Esophagus muscularis mucosa (tissue), 4 donors: Measurements from ENCODE around the gene ERV3-1. TPM values are rescaled to one million over a fixed set of nuclear protein-coding genes. Genes with fewer than 3 reads are reported as not detected.

ENCODE experiments used
- DNase-seq: peaks from one replicate; pipeline ENCODE4 v3.0.0-alpha.2; 2017; ENCODE audit errors: extremely low spot score
- H3K27ac ChIP-seq, 4 donors: fragments of 200-600 bp; sonication (generic); replicated peaks in 1 of 4; 1 replicate in 3 of 4; 2 replicates in 1 of 4; pipeline ENCODE4 v1.5.1; 2016 to 2019; ENCODE audit warnings: mild to moderate bottlenecking in 1 of 4
- H3K27me3 ChIP-seq, 4 donors: fragments of 200-600 bp; sonication (generic); one replicate each; pipeline versions ENCODE4 v1.5.1 to v1.6.0; 2016 to 2019
- H3K36me3 ChIP-seq, 4 donors: fragments of 200-600 bp; sonication (generic); one replicate each; pipeline ENCODE4 v1.5.1; 2016 to 2019
- H3K4me1 ChIP-seq, 4 donors: fragments of 200-600 bp; sonication (generic); one replicate each; pipeline ENCODE4 v1.5.1; 2016 to 2019
- H3K4me3 ChIP-seq, 4 donors: fragments of 200-600 bp; sonication (generic); 1 replicate in 2 of 4; 2 replicates in 2 of 4; pipeline ENCODE4 v1.5.1; 2016 to 2019; ENCODE audit warnings: mild to moderate bottlenecking in 4 of 4, moderate library complexity in 1 of 4
- H3K9me3 ChIP-seq, 4 donors: fragments of 200-600 bp; sonication (generic); 1 replicate in 3 of 4; 2 replicates in 1 of 4; pipeline ENCODE4 v1.5.1; 2016 to 2019
- CTCF ChIP-seq, 3 experiments: fragments of 200-600 bp in 2 of 3; fragments of 450-650 bp in 1 of 3; sonication (generic) in 2 of 3; IDR thresholded peaks; one replicate each; pipeline ENCODE4 v1.5.1; 2017 to 2019; ENCODE audit warnings: antibody characterized with exemption in 3 of 3, mild to moderate bottlenecking in 2 of 3, moderate library complexity in 1 of 3
- EP300 ChIP-seq: sonication (generic); formaldehyde crosslinking; IDR thresholded peaks from one replicate; pipeline ENCODE4 v1.6.1; 2017; ENCODE audit warnings: antibody characterized with exemption
- POLR2A ChIP-seq: fragments of 450-650 bp; IDR thresholded peaks from one replicate; pipeline ENCODE4 v1.6.1; 2017; ENCODE audit warnings: antibody characterized with exemption, moderate library complexity, mild to moderate bottlenecking, low read depth
- POLR2AphosphoS5 ChIP-seq, 2 donors: sonication (generic); formaldehyde crosslinking; IDR thresholded peaks; one replicate each; pipeline ENCODE4 v1.6.1; 2017; ENCODE audit warnings: antibody characterized with exemption in 2 of 2
- WGBS: methylation state at CpG from one replicate; pipeline ENCODE4 v1.1.5; 2018; 5-methylcytosine and 5-hydroxymethylcytosine counted together
- intact Hi-C: fragments of 100-400 bp; cut with DNase I; formaldehyde crosslinking; loops from one replicate; pipeline ENCODE4 v1.15.1; 2023
- total RNA-seq, 4 donors: library from RNA; depleted of rRNA; stranded (reverse); fragments of >200 nt; gene quantifications; one replicate each; pipeline versions ENCODE4 v1.1.0 to v1.2.1, GENCODE V29; 2016

The ERV3-1 gene
- total RNA-seq, 4 donors from 2014 or later, result 5.3 to 11.6 (median 7.5) TPM

DNA sequence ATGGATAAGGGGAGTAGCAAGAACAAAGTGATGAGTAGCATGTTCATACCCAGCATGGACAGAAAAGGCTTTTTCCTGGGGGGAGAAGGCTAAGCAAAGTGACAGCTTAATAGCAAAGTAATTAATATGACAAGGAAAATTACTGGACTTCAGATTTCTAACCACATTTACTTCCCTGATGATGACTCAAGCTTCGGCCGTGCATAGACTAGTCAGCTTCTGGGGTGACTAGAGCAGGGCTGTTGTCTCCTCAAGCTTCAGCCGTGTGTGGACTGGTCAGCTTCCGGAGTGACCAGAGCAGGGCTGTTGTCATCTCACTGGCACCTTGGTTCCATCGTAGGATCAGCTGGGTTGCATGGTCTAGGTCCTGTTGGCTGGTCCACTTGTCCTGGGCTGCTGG, 13.5 kb downstream of the ERV3-1 start:
- H3K4me3 ChIP-seq, result no peak overlapping the region
- WGBS, result 75% methylated on average over 4 of the region's 5 CpGs
- no peak for DNase-seq
- no peaks in the 10 kb centered on the region for H3K27me3 ChIP-seq
- peaks cover 0 to 16% (median 8%) of the 10 kb centered on the region in 4 donors for H3K9me3 ChIP-seq
- TF ChIP-seq POLR2A (no peak), POLR2AphosphoS5 (IDR thresholded peaks at IDR 0.05) (no peak), CTCF (IDR thresholded peaks at IDR 0.05) (no peak), EP300 (no peak)
- intact Hi-C loops, result no loop called here
- H3K36me3 ChIP-seq, result peaks cover 0 to 24% (median 9%) of the 10 kb centered on the region in 4 donors
- no peak overlapping the region for H3K27ac ChIP-seq
- H3K4me1 ChIP-seq, result peaks cover 0 to 11% (median 9%) of the 10 kb centered on the region in 4 donors

GRCh38 chr7:64990936-64991335, 15.6 kb downstream of the ERV3-1 start, which contains the start of gene ZNF117:
ZNF117 (minus strand) TSS chr7:64991036.
- H3K4me3 ChIP-seq, result no peak within 1 kb of the TSS
- no peak within 1 kb of the TSS for H3K27ac ChIP-seq
- peaks cover 0 to 24% (median 9%) of the 10 kb centered on the region in 4 donors for H3K36me3 ChIP-seq
- H3K4me1 ChIP-seq, result no peaks in the 10 kb centered on the region
- no peaks in the 10 kb centered on the region for H3K27me3 ChIP-seq
- DNase-seq, result no peak
- TF ChIP-seq POLR2AphosphoS5 (IDR thresholded peaks at IDR 0.05) (no peak), CTCF (IDR thresholded peaks at IDR 0.05) (no peak), EP300 (no peak), POLR2A (no peak)
- intact Hi-C loops, result no loop called here
- 77% methylated on average over 4 of the region's 4 CpGs for WGBS
- H3K9me3 ChIP-seq, result peaks cover 0 to 16% (median 8%) of the 10 kb centered on the region in 4 donors

GRCh38 chr7:64990216-64990615, 16.3 kb downstream of the ERV3-1 start:
- no peaks in the 10 kb centered on the region for H3K27me3 ChIP-seq
- H3K36me3 ChIP-seq, result peaks cover 0 to 28% (median 10%) of the 10 kb centered on the region in 4 donors
- H3K4me1 ChIP-seq, result no peaks in the 10 kb centered on the region
- TF ChIP-seq POLR2A (no peak), EP300 (no peak), POLR2AphosphoS5 (IDR thresholded peaks at IDR 0.05) (no peak), CTCF (IDR thresholded peaks at IDR 0.05) (no peak)
- no peak for DNase-seq
- H3K9me3 ChIP-seq, result peaks cover 0 to 16% (median 8%) of the 10 kb centered on the region in 4 donors
- intact Hi-C loops, result no loop called here
- no peak overlapping the region for H3K27ac ChIP-seq
- 92% methylated on average over 7 of the region's 7 CpGs for WGBS
- H3K4me3 ChIP-seq, result no peak overlapping the region

GRCh38 chr7:64978497-64979203, 27.8 kb downstream of the ERV3-1 start:
- H3K4me3 ChIP-seq, result no peak overlapping the region
- no peak overlapping the region for H3K27ac ChIP-seq
- no peak for TF ChIP-seq EP300
- no peak for DNase-seq
- peaks cover 0 to 46% (median 33%) of the 10 kb centered on the region in 4 donors for H3K9me3 ChIP-seq
- peaks cover 19 to 46% (median 33%) of the 10 kb centered on the region in 4 donors for H3K36me3 ChIP-seq
- no peaks in the 10 kb centered on the region for H3K4me1 ChIP-seq
- 97% methylated on average over 5 of the region's 5 CpGs for WGBS
- H3K27me3 ChIP-seq, result no peaks in the 10 kb centered on the region
- intact Hi-C loops, result no loop called here

DNA sequence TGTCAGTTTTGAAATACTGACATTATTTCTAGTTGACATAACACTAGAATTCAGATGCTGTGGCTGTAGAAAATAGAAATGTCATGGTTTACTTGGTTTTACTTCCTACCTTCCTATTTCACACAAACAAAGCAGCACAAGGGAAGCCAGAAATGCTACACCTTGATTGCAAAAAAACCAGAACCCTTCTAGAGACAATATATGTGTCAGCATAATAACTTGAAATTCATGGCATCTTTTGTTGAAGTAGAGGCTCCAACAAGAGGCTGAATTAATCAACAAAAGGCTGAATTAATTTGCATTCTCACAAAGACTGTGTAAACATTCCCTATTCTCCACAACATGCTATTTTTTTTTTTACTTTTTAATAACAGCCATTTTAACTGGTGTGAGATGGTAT, 40.9 kb downstream of the ERV3-1 start:
- DNase-seq, result no peak
- no peaks in the 10 kb centered on the region for H3K9me3 ChIP-seq
- intact Hi-C loops, result no loop called here

More for the DNA sequence above, 40.9 kb downstream of the ERV3-1 start:
- TF ChIP-seq EP300, result no peak
- TF ChIP-seq POLR2A, result no peak
- no peak for TF ChIP-seq CTCF (IDR thresholded peaks at IDR 0.05)
- TF ChIP-seq POLR2AphosphoS5 (IDR thresholded peaks at IDR 0.05), result no peak
- H3K4me1 ChIP-seq, result no peaks in the 10 kb centered on the region
- no peak overlapping the region for H3K4me3 ChIP-seq
- no peaks in the 10 kb centered on the region for H3K36me3 ChIP-seq
- H3K27me3 ChIP-seq, result no peaks in the 10 kb centered on the region
- no peak overlapping the region for H3K27ac ChIP-seq
